OCI-LY7 (cell line): ENCODE measurements around the gene GLT8D2.
"Not testable (repeated sequence)": the region's sequence is repeated elsewhere in the genome, so short reads cannot be mapped to it uniquely, and the experiment has no call there.

Experiments
- EZH2phosphoT487 ChIP-seq: fragments of 200-600 bp; sonication (generic); IDR thresholded peaks from 2 replicates; pipeline ENCODE4 v1.6.1; 2018; ENCODE audit warnings: low read depth, borderline replicate concordance, mild to moderate bottlenecking, mixed run types, antibody characterized with exemption, low read length, moderate library complexity, mixed read lengths
- TF ChIP-seq, protein P1 (sequence below): fragments of 200-600 bp; sonication (generic); conservative IDR thresholded peaks from 2 replicates; pipeline ENCODE4 v1.5.1; 2014; ENCODE audit warnings: mild to moderate bottlenecking, antibody characterized with exemption, low read length, moderate library complexity, mixed read lengths

DNA sequence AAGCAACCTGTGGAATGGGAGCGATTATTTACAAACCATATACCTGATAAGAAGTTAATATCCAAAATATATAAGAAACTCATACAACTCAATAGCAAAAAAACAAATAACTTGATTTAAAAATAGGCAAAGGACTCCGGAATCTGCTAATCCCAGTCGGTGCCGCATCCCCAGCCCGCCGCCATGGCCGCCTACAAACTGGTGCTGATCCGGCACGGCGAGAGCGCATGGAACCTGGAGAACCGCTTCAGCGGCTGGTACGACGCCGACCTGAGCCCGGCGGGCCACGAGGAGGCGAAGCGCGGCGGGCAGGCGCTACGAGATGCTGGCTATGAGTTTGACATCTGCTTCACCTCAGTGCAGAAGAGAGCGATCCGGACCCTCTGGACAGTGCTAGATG, 19.4 kb downstream of the GLT8D2 start:
- TF ChIP-seq, protein P1, sequence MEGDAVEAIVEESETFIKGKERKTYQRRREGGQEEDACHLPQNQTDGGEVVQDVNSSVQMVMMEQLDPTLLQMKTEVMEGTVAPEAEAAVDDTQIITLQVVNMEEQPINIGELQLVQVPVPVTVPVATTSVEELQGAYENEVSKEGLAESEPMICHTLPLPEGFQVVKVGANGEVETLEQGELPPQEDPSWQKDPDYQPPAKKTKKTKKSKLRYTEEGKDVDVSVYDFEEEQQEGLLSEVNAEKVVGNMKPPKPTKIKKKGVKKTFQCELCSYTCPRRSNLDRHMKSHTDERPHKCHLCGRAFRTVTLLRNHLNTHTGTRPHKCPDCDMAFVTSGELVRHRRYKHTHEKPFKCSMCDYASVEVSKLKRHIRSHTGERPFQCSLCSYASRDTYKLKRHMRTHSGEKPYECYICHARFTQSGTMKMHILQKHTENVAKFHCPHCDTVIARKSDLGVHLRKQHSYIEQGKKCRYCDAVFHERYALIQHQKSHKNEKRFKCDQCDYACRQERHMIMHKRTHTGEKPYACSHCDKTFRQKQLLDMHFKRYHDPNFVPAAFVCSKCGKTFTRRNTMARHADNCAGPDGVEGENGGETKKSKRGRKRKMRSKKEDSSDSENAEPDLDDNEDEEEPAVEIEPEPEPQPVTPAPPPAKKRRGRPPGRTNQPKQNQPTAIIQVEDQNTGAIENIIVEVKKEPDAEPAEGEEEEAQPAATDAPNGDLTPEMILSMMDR: not testable (repeated sequence)
- not testable (repeated sequence) for TF ChIP-seq EZH2phosphoT487
